ENCODE measurements around the gene TFAP2C. TPM values are rescaled to one million over a fixed set of nuclear protein-coding genes. Genes with fewer than 3 reads are reported as not detected.

The TFAP2C gene
- total and polyA plus RNA-seq, 4 donors = under 0.01 TPM; not detected in 3

DNA sequence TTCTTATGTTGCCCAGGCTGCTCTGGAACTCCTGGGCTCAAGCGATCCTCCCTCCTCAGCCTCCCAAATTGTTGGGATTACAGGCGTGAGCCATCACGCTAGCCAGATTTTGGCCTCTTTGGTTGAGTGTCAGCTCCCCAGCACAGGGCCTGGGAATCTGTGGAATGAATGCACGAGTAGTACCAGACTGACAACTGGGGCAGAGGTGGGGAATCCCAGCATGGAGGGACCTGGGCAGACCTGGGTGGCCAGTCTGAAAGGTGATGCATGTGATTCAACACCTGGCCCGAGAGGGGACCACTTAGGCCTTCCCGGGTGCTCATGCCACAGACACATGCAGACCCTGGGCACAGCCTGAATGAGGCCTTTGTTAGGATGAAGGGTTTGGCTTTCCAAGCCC lies 19.0 kb upstream of the TFAP2C start:
- H3K27ac ChIP-seq (ENCODE audit: low read depth in 1 of 2, low read length in 2 of 2) = no peak overlapping the region
- no peaks in the 10 kb centered on the region for H3K9me3 ChIP-seq (ENCODE audit: control insufficient read depth in 4 of 4, low read length in 3 of 4)
- no peaks in the 10 kb centered on the region for H3K36me3 ChIP-seq (ENCODE audit: control insufficient read depth in 4 of 4, insufficient read depth in 3 of 4, low read depth in 1 of 4, low read length in 3 of 4)
- TF ChIP-seq RAD21 (IDR thresholded peaks at IDR 0.05) (no peak), TAF1 (conservative IDR thresholded peaks at IDR 0.05) (no peak), FOXA2 (IDR thresholded peaks at IDR 0.05) (no peak), GABPA (IDR thresholded peaks at IDR 0.05 in 1 of 2, conservative IDR thresholded peaks at IDR 0.05 in 1 of 2) (no peak), JUND (IDR thresholded peaks at IDR 0.05) (no peak), ATF3 (IDR thresholded peaks at IDR 0.05) (no peak), FOXA1 (IDR thresholded peaks at IDR 0.05) (no peak), REST (IDR thresholded peaks at IDR 0.05) (no peak), RXRA (IDR thresholded peaks at IDR 0.05) (no peak), NR2F2 (IDR thresholded peaks at IDR 0.05) (no peak), HNF4A (conservative IDR thresholded peaks at IDR 0.05) (no peak), SP1 (IDR thresholded peaks at IDR 0.05) (no peak), EGR1 (IDR thresholded peaks at IDR 0.05; ENCODE audit: low read depth in 2 of 2) (no peak), HNF4G (IDR thresholded peaks at IDR 0.05) (no peak)
- TF ChIP-seq, protein P1, sequence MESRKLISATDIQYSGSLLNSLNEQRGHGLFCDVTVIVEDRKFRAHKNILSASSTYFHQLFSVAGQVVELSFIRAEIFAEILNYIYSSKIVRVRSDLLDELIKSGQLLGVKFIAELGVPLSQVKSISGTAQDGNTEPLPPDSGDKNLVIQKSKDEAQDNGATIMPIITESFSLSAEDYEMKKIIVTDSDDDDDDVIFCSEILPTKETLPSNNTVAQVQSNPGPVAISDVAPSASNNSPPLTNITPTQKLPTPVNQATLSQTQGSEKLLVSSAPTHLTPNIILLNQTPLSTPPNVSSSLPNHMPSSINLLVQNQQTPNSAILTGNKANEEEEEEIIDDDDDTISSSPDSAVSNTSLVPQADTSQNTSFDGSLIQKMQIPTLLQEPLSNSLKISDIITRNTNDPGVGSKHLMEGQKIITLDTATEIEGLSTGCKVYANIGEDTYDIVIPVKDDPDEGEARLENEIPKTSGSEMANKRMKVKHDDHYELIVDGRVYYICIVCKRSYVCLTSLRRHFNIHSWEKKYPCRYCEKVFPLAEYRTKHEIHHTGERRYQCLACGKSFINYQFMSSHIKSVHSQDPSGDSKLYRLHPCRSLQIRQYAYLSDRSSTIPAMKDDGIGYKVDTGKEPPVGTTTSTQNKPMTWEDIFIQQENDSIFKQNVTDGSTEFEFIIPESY (IDR thresholded peaks at IDR 0.05) = no peak
- TF ChIP-seq, protein P2, sequence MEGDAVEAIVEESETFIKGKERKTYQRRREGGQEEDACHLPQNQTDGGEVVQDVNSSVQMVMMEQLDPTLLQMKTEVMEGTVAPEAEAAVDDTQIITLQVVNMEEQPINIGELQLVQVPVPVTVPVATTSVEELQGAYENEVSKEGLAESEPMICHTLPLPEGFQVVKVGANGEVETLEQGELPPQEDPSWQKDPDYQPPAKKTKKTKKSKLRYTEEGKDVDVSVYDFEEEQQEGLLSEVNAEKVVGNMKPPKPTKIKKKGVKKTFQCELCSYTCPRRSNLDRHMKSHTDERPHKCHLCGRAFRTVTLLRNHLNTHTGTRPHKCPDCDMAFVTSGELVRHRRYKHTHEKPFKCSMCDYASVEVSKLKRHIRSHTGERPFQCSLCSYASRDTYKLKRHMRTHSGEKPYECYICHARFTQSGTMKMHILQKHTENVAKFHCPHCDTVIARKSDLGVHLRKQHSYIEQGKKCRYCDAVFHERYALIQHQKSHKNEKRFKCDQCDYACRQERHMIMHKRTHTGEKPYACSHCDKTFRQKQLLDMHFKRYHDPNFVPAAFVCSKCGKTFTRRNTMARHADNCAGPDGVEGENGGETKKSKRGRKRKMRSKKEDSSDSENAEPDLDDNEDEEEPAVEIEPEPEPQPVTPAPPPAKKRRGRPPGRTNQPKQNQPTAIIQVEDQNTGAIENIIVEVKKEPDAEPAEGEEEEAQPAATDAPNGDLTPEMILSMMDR (IDR thresholded peaks at IDR 0.05; ENCODE audit: low read depth, low read length, missing input control) = no peak
- no peaks in the 10 kb centered on the region for H3K4me1 ChIP-seq (ENCODE audit: control insufficient read depth in 4 of 4, insufficient read depth in 4 of 4, low read length in 3 of 4)
- no peak for DNase-seq (ENCODE audit: low spot score)
- no peak overlapping the region for H3K9ac ChIP-seq (ENCODE audit: low read depth in 1 of 2, low read length in 2 of 2)
- no peak overlapping the region for H3K4me3 ChIP-seq (ENCODE audit: low read depth in 1 of 3, low read length in 3 of 3)
- 91% methylated on average over 6 of the region's 6 CpGs for WGBS
- peaks cover 0 to 5% (median 2%) of the 10 kb centered on the region in 4 donors for H3K27me3 ChIP-seq (ENCODE audit: control insufficient read depth in 4 of 4, insufficient read depth in 4 of 4, low read length in 3 of 4)

- H3K9ac ChIP-seq (ENCODE audit: low read depth in 1 of 2, low read length in 2 of 2) = no peak overlapping the region
- TF ChIP-seq REST (IDR thresholded peaks at IDR 0.05) (no peak), FOXA2 (IDR thresholded peaks at IDR 0.05) (no peak), MAX (IDR thresholded peaks at IDR 0.05) (no peak), GABPA (IDR thresholded peaks at IDR 0.05 in 1 of 2, conservative IDR thresholded peaks at IDR 0.05 in 1 of 2) (no peak), JUND (IDR thresholded peaks at IDR 0.05) (no peak), EGR1 (IDR thresholded peaks at IDR 0.05; ENCODE audit: low read depth in 2 of 2) (no peak), NR2F2 (IDR thresholded peaks at IDR 0.05) (no peak), FOXA1 (IDR thresholded peaks at IDR 0.05) (no peak), HNF4A (conservative IDR thresholded peaks at IDR 0.05) (no peak), RAD21 (IDR thresholded peaks at IDR 0.05) (no peak), HNF4G (IDR thresholded peaks at IDR 0.05) (no peak)
- TF ChIP-seq, protein P2 (IDR thresholded peaks at IDR 0.05; ENCODE audit: low read depth, low read length, missing input control) = no peak
- WGBS = 100% methylated on average over 2 of the region's 2 CpGs
- no peak for DNase-seq (ENCODE audit: low spot score)
- no peak overlapping the region for H3K27ac ChIP-seq (ENCODE audit: low read depth in 1 of 2, low read length in 2 of 2)
- no peaks in the 10 kb centered on the region for H3K9me3 ChIP-seq (ENCODE audit: control insufficient read depth in 4 of 4, low read length in 3 of 4)
- H3K36me3 ChIP-seq (ENCODE audit: control insufficient read depth in 4 of 4, insufficient read depth in 3 of 4, low read depth in 1 of 4, low read length in 3 of 4) = no peaks in the 10 kb centered on the region
- H3K27me3 ChIP-seq (ENCODE audit: control insufficient read depth in 4 of 4, insufficient read depth in 4 of 4, low read length in 3 of 4) = peaks cover 0 to 3% (median 2%) of the 10 kb centered on the region in 4 donors
- H3K4me1 ChIP-seq (ENCODE audit: control insufficient read depth in 4 of 4, insufficient read depth in 4 of 4, low read length in 3 of 4) = no peaks in the 10 kb centered on the region
- no peak overlapping the region for H3K4me3 ChIP-seq (ENCODE audit: low read depth in 1 of 3, low read length in 3 of 3)
These were observed 14.9 kb upstream of the TFAP2C start for GRCh38 chr20:56614196-56614595.
